ENCODE results near the gene OCLN.
"Not testable (repeated sequence)": the region's sequence is repeated elsewhere in the genome, so short reads cannot be mapped to it uniquely, and the experiment has no call there.

Gene OCLN

GRCh38 chr5:69527128-69527770 lies 34.7 kb downstream of the OCLN start:
- DNase-seq (ENCODE audit: extremely low read depth in 1 of 2, low read depth in 1 of 2), result no peak

DNA sequence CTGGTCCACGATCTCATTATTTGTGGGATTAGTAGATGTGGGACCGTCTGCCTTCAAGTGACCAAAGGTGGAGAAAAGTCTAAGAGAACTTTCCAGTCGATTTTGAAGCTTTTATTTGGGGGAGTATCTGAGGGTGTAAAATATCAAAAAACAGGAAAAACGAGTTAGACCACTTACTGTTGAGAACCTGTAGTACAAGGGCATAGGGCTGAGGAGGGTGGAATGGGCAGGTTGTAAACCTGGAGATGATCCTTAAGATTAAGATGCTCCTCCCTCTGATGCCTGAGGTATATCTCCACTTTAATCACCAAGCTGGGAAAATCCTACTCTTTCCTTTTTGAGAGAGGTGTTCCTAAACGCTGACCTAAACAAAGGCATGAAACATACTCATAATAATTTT lies 35.4 kb downstream of the OCLN start:
- no peak for DNase-seq (ENCODE audit: extremely low read depth in 1 of 2, low read depth in 1 of 2)

GRCh38 chr5:69528609-69529008 lies 36.0 kb downstream of the OCLN start:
- no peak for DNase-seq (ENCODE audit: extremely low read depth in 1 of 2, low read depth in 1 of 2)

- no peak for DNase-seq (ENCODE audit: extremely low read depth in 1 of 2, low read depth in 1 of 2)
Measured at GRCh38 chr5:69530561-69531405, 38.2 kb downstream of the OCLN start.

DNA sequence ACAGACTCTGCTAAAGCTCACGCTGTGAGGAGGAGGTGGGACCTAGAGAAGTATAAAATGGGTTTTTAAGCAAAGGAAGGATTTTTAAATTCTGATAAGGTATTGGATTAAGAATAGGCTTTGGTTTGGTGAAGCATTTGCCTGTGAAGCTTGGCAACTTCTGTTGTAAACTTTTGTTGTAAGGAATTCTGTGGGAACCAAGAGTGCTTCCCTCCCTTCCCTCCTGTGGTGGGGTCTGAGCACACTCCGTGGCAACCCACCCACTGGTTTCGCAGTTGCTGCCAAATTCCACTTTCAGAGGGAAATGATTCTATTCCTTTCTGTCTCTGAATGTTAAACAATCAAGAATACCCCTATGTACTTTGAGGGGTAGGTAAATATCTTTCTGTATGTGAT lies 38.8 kb downstream of the OCLN start:
- no peak for DNase-seq (ENCODE audit: extremely low read depth in 1 of 2, low read depth in 1 of 2)

GRCh38 chr5:69537911-69538310 lies 45.3 kb downstream of the OCLN start:
- not testable (repeated sequence) for DNase-seq (ENCODE audit: extremely low read depth in 1 of 2, low read depth in 1 of 2)

DNA sequence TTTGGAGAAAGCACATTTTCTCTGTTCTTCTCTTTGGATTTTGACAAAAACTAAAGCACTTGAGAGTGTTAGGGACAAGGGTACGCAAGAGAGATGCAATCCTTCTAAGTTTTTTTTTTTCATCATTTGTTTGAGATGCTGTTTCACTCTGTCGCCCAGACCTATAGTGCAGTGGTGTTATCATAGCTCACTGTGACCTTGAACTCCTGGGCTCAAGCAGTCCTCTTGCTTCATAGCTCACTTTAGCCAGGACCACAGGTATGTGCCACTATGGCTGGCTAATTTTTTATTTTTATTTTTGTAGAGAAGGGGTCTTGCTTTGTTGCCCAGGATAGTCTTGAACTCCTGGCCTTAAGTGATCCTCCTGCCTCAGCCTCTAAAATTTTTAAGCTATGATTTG lies 46.1 kb downstream of the OCLN start:
- not testable (repeated sequence) for DNase-seq (ENCODE audit: extremely low read depth in 1 of 2, low read depth in 1 of 2)

DNA sequence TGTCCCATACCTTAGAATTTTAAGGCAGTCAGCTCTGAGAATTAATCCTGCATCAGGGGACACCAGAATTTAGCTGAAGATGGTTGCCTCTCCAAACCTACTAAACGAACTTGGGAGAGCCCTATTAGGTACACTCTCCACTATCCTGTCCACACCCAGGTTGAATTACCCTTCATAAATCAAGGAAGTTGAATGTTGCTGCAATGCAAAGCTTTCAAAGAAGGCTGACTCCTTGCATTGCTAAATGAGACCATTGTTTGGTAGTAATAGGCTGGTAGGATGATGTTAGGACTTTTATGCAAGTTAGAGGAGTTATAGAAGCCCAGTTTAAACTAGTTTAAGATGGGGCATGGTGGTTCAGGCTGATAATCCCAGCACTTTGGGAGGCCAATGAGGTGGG lies 48.8 kb downstream of the OCLN start:
- DNase-seq (ENCODE audit: extremely low read depth in 1 of 2, low read depth in 1 of 2), result not testable (repeated sequence)

GRCh38 chr5:69542838-69543618 lies 50.4 kb downstream of the OCLN start:
- DNase-seq (ENCODE audit: extremely low read depth in 1 of 2, low read depth in 1 of 2), result not testable (repeated sequence)

DNA sequence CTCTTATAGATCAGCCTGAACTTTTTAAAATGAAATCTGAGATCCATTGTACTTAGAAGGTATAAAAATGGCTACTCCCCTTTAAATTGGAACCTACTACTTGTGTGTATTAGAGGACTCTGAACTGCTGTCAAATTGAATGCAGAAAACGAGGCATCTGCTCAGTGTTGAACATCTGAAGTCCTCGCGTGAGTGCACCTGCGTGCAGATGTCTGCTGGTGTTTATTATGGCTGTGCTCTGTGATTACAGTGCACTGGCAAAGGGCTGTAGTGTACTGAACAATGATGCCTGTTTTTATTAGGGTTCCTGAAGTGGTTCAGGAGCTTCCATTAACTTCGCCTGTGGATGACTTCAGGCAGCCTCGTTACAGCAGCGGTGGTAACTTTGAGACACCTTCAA lies 52.0 kb downstream of the OCLN start:
- not testable (repeated sequence) for DNase-seq (ENCODE audit: extremely low read depth in 1 of 2, low read depth in 1 of 2)

GRCh38 chr5:69559908-69560330 lies 67.3 kb downstream of the OCLN start, which contains the start of gene GTF2H2C:
Gene GTF2H2C (plus strand): TSS chr5:69560191. CDS start chr5:69565133, 4,942 bp downstream.
- peak; percentile 53 to 62 for DNase-seq (ENCODE audit: extremely low read depth in 1 of 2, low read depth in 1 of 2)

- DNase-seq (ENCODE audit: extremely low read depth in 1 of 2, low read depth in 1 of 2), result not testable (repeated sequence)
Measured at GRCh38 chr5:69560587-69561431, 68.2 kb downstream of the OCLN start.

DNA sequence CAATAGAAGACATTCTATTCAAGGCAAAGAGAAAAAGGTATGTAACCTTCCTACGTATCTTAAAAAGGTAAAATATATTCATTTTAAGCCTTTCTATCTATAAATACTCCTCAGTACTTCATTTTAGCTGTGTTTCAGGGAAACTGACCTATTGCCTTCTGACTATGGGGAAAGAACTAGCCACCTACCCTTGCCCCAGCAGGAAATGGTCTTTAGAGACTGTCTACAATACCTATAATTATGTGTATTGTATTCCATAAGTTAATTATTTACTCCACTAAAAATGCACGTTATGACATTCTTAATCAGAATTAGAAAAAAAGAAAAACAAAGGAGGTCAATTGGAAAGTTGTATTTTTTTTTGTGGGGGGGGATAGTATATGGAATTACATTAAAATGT lies 73.6 kb downstream of the OCLN start:
- DNase-seq (ENCODE audit: extremely low read depth in 1 of 2, low read depth in 1 of 2), result not testable (repeated sequence)

- DNase-seq (ENCODE audit: extremely low read depth in 1 of 2, low read depth in 1 of 2), result not testable (repeated sequence)
Measured at GRCh38 chr5:69568072-69568471, 75.5 kb downstream of the OCLN start.

- DNase-seq (ENCODE audit: extremely low read depth in 1 of 2, low read depth in 1 of 2), result not testable (repeated sequence)
Measured at GRCh38 chr5:69583356-69583755, 90.8 kb downstream of the OCLN start.

- DNase-seq (ENCODE audit: extremely low read depth in 1 of 2, low read depth in 1 of 2), result not testable (repeated sequence)
Measured at GRCh38 chr5:69596114-69596840, 103.7 kb downstream of the OCLN start.

- DNase-seq (ENCODE audit: extremely low read depth in 1 of 2, low read depth in 1 of 2), result not testable (repeated sequence)
Measured at GRCh38 chr5:69601947-69602346, 109.4 kb downstream of the OCLN start.

DNA sequence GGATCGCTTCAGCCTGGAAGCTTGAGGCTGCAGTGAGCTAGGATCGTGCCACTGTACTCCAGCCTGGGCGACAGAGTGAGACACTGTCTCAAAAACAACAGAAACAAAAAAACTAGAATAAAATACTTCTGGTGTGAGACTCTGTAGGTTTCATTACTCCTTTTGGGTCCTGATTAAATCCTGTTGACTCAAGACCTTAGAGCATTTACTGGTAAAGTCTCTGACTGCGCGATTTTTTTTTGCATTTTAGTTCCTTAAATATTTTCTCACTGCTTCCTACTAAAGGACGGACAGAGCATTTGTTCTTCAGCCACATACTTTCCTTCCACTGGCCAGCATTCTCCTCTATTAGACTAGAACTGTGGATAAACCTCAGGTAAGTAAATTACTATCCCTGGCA lies 114.2 kb downstream of the OCLN start:
- not testable (repeated sequence) for DNase-seq (ENCODE audit: extremely low read depth in 1 of 2, low read depth in 1 of 2)

All from stimulated activated CD8-positive, alpha-beta memory T cell treated with anti-CD3 and anti-CD28 coated beads, Interleukin-7, amount 100 ng/mL, for 48 hours (primary cell).